ENCODE results near the gene CHD2. TPM values are rescaled to one million over a fixed set of nuclear protein-coding genes. Genes with fewer than 3 reads are reported as not detected.

The CHD2 gene
- total and polyA plus RNA-seq, 2 donors (not counting 3 experiments of a cell fraction or from before 2014, with no cell fraction given), result 53.8 to 97.9 TPM

GRCh38 chr15:92904722-92905571 lies 4.8 kb downstream of the CHD2 start:
- Histone ChIP-seq H3K36me3 (ENCODE audit: control insufficient read depth in 2 of 2, extremely low read depth in 1 of 2, insufficient read depth in 2 of 2, low read length in 2 of 2) (peaks cover 0 to 3% of the 10 kb centered on the region in 2 experiments), H4K20me1 (replicated peaks; ENCODE audit: control insufficient read depth, extremely low read depth, insufficient read depth, low read length) (no peaks in the 10 kb centered on the region), H3K9me3 (replicated peaks; ENCODE audit: control insufficient read depth, insufficient read depth, low read length) (no peaks in the 10 kb centered on the region), H3K4me2 (ENCODE audit: insufficient read depth, low read length) (peak overlapping the region; percentile 86), H3K4me3 (replicated peaks in 1 of 3; ENCODE audit: insufficient read depth in 1 of 3, low read depth in 1 of 3, low read length in 3 of 3) (peak overlapping the region; percentile 25 to 77 (median 33)), H3K9me1 (replicated peaks; ENCODE audit: control insufficient read depth, extremely low read depth, insufficient read depth, low read length) (no peaks in the 10 kb centered on the region), H3K27ac (ENCODE audit: insufficient read depth, low read depth, low read length) (peak overlapping the region; percentile 90), H3K9ac (replicated peaks; ENCODE audit: extremely low read depth, insufficient read depth, low read length) (peak overlapping the region; percentile 87), H3K27me3 (ENCODE audit: control insufficient read depth in 2 of 2, insufficient read depth in 2 of 2, low read length in 2 of 2) (no peaks in the 10 kb centered on the region), H3K79me2 (ENCODE audit: control insufficient read depth, insufficient read depth, low read length) (peaks cover 94% of the 10 kb centered on the region), H2AFZ (ENCODE audit: low read depth, low read length) (no peak overlapping the region), H3K4me1 (ENCODE audit: control insufficient read depth, extremely low read depth, insufficient read depth, low read length) (peaks cover 61% of the 10 kb centered on the region)
- TSS peak; percentile 6 for BruUV-seq (replicated peaks)
- intact Hi-C loops (cut with micrococcal nuclease) (loop anchor here (1.0 to 10.0 kb wide), 5 partner anchors 13 to 370 kb away; no protein-coding TSS in a partner anchor), dilution Hi-C loops (cut with MboI; ENCODE audit: extremely low pct_ligation_motif_present, low sequenced_read_pairs) (loop anchor here (25.0 kb wide), 1 partner anchor 93 kb away; no protein-coding TSS in a partner anchor)
- DNase-seq (ENCODE audit: low read depth, low spot score) (no peak), FAIRE-seq (no peak)
- CTCF ChIA-PET, result interaction anchor here (6.8 kb wide), 1 partner anchor 12 kb away, joined by 67 read pairs; no protein-coding TSS in a partner anchor
- POLR2A ChIA-PET, result no interaction called here
- TF ChIP-seq EZH2 (IDR thresholded peaks at IDR 0.05; ENCODE audit: borderline replicate concordance, low read depth, low read length, severe bottlenecking) (no peak), JUN (IDR thresholded peaks at IDR 0.05; ENCODE audit: borderline replicate concordance, insufficient read depth, insufficient read length, low read depth) (no peak), FOS (IDR thresholded peaks at IDR 0.05; ENCODE audit: borderline replicate concordance, insufficient read depth, low read length) (no peak), MYC (IDR thresholded peaks at IDR 0.05; ENCODE audit: low read depth, low read length) (no peak), POLR2A (IDR thresholded peaks at IDR 0.05; ENCODE audit: low read depth, low read length) (no peak), GATA2 (IDR thresholded peaks at IDR 0.05; ENCODE audit: insufficient read depth, insufficient read length, low read depth, low read length) (no peak), POLR2AphosphoS5 (IDR thresholded peaks at IDR 0.05; ENCODE audit: insufficient read depth, low read depth, low read length) (no peak), MAX (IDR thresholded peaks at IDR 0.05; ENCODE audit: insufficient read depth, insufficient read length) (no peak)
- TF ChIP-seq, protein P1, sequence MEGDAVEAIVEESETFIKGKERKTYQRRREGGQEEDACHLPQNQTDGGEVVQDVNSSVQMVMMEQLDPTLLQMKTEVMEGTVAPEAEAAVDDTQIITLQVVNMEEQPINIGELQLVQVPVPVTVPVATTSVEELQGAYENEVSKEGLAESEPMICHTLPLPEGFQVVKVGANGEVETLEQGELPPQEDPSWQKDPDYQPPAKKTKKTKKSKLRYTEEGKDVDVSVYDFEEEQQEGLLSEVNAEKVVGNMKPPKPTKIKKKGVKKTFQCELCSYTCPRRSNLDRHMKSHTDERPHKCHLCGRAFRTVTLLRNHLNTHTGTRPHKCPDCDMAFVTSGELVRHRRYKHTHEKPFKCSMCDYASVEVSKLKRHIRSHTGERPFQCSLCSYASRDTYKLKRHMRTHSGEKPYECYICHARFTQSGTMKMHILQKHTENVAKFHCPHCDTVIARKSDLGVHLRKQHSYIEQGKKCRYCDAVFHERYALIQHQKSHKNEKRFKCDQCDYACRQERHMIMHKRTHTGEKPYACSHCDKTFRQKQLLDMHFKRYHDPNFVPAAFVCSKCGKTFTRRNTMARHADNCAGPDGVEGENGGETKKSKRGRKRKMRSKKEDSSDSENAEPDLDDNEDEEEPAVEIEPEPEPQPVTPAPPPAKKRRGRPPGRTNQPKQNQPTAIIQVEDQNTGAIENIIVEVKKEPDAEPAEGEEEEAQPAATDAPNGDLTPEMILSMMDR (IDR thresholded peaks at IDR 0.05; ENCODE audit: extremely low read depth in 1 of 2, insufficient read depth in 1 of 2, low read depth in 1 of 2, low read length in 2 of 2), result no peak
